GM12878 (cell line): ENCODE measurements around the gene FLVCR2.

ENCODE experiments used
- FOS ChIP-seq: IDR thresholded peaks from 3 replicates; pipeline ENCODE4 v1.6.1; 2011; ENCODE audit warnings: borderline replicate concordance; ENCODE audit not compliant: insufficient read length; ENCODE audit errors: extremely low read depth
- MYC ChIP-seq: IDR thresholded peaks from 2 replicates; pipeline ENCODE4 v1.6.1; 2011; ENCODE audit warnings: mild to moderate bottlenecking, low read length, moderate library complexity, inconsistent platforms; ENCODE audit not compliant: insufficient read depth, insufficient replicate concordance, insufficient read length, severe bottlenecking

GRCh38 chr14:75662966-75663365 lies 84.5 kb downstream of the FLVCR2 start:
- no peak for TF ChIP-seq FOS
- no peak for TF ChIP-seq MYC
